OCI-LY7 (cell line): ENCODE data around the gene ARFIP1. TPM values are rescaled to one million over a fixed set of nuclear protein-coding genes. Genes with fewer than 3 reads are reported as not detected.

Source experiments
- BruUV-seq: library from RNA; stranded (reverse); fragments of 400-500 nt; replicated peaks from 2 replicates; lab custom pipeline; 2021; lab: Mats Ljungman, UMichigan
- CTCF ChIA-PET: fragments of 300-600 bp; sonication (Branson Sonifier 250); formaldehyde crosslinking; loops from one replicate; lab custom pipeline; 2022; ENCODE audit warnings: antibody characterized with exemption; ENCODE audit not compliant: unreplicated experiment; lab: Charles Lee
- POLR2A ChIA-PET: fragments of 300-600 bp; sonication (Branson Sonifier 250); formaldehyde crosslinking; loops from one replicate; lab custom pipeline; 2022; ENCODE audit warnings: antibody characterized with exemption; lab: Charles Lee
- DNase-seq: peaks from one replicate; pipeline ENCODE4 v3.0.0-alpha.2; 2015; ENCODE audit warnings: low spot score
- H2AFZ ChIP-seq: fragments of 200-600 bp; sonication (generic), shearing (Covaris generic); 2 replicates; pipeline ENCODE4 v1.6.1; 2014; ENCODE audit warnings: mild to moderate bottlenecking, antibody characterized with exemption, low read length, moderate library complexity
- H3K27ac ChIP-seq: fragments of 200-600 bp; sonication (generic); 2 replicates; pipeline ENCODE4 v1.5.1; 2014; ENCODE audit warnings: mixed run types, low read depth, mild to moderate bottlenecking, moderate library complexity, low read length, inconsistent platforms; ENCODE audit not compliant: poor library complexity, severe bottlenecking
- H3K36me3 ChIP-seq: fragments of 200-600 bp; sonication (generic); 2 replicates; pipeline ENCODE4 v1.6.1; 2014; ENCODE audit warnings: mild to moderate bottlenecking, antibody characterized with exemption, low read length, moderate library complexity, mixed read lengths; ENCODE audit not compliant: insufficient read depth
- H3K4me1 ChIP-seq: fragments of 200-600 bp; sonication (generic); 2 replicates; pipeline ENCODE4 v1.5.1; 2014; ENCODE audit warnings: mild to moderate bottlenecking, low read length; ENCODE audit not compliant: insufficient read depth, poor library complexity, severe bottlenecking
- H3K4me2 ChIP-seq: fragments of 200-600 bp; sonication (generic); 2 replicates; pipeline ENCODE4 v1.6.1; 2014; ENCODE audit warnings: mild to moderate bottlenecking, low read length
- H3K4me3 ChIP-seq: fragments of 200-600 bp; sonication (generic); 2 replicates; pipeline ENCODE4 v1.5.1; 2014; ENCODE audit warnings: mild to moderate bottlenecking, low read depth, low read length; ENCODE audit not compliant: poor library complexity, severe bottlenecking
- H3K79me2 ChIP-seq: fragments of 200-600 bp; sonication (generic); 2 replicates; pipeline ENCODE4 v1.6.1; 2016; ENCODE audit warnings: low read depth, mild to moderate bottlenecking, low read length, moderate library complexity, mixed read lengths; ENCODE audit not compliant: insufficient read depth
- H3K9me2 ChIP-seq: fragments of 200-600 bp; sonication (generic); 2 replicates; pipeline ENCODE4 v1.6.1; 2016; ENCODE audit warnings: mild to moderate bottlenecking, low read length, mixed read lengths; ENCODE audit not compliant: insufficient read depth
- H3K9me3 ChIP-seq: fragments of 200-600 bp; sonication (generic); 2 replicates; pipeline ENCODE4 v1.6.1; 2014; ENCODE audit warnings: mild to moderate bottlenecking, mixed run types, low read length, mixed read lengths
- H4K20me1 ChIP-seq: fragments of 200-600 bp; sonication (generic); 2 replicates; pipeline ENCODE4 v1.6.1; 2014; ENCODE audit warnings: mild to moderate bottlenecking, antibody characterized with exemption, low read length, moderate library complexity, mixed read lengths; ENCODE audit not compliant: insufficient read depth
- EZH2phosphoT487 ChIP-seq: fragments of 200-600 bp; sonication (generic); IDR thresholded peaks from 2 replicates; pipeline ENCODE4 v1.6.1; 2018; ENCODE audit warnings: low read depth, borderline replicate concordance, mild to moderate bottlenecking, mixed run types, antibody characterized with exemption, low read length, moderate library complexity, mixed read lengths
- intact Hi-C: fragments of 100-400 bp; cut with micrococcal nuclease; formaldehyde crosslinking; loops from one replicate; pipeline ENCODE4 v1.10.0; 2022; ENCODE audit not compliant: unreplicated experiment
- total RNA-seq, 2 experiments: library from RNA; depleted of rRNA in 1 of 2; stranded (reverse); fragments of >200 nt in 1 of 2; shearing (Covaris generic) in 1 of 2; gene quantifications; 2 replicates each; pipeline ENCODE4 v1.2.3, GENCODE V29; 2014 to 2022
- TF ChIP-seq, protein P1 (sequence below): fragments of 200-600 bp; sonication (generic); conservative IDR thresholded peaks from 2 replicates; pipeline ENCODE4 v1.5.1; 2014; ENCODE audit warnings: mild to moderate bottlenecking, antibody characterized with exemption, low read length, moderate library complexity, mixed read lengths

Gene ARFIP1
- total RNA-seq, 2 experiments from 2014 or later = 27.0 to 29.3 TPM

- intact Hi-C loops = no loop called here
- Histone ChIP-seq H3K36me3 (no peaks in the 10 kb centered on the region; the same call in 1 of the 2 replicates), H3K27ac (no peak overlapping the region), H3K4me2 (no peak overlapping the region), H4K20me1 (no peaks in the 10 kb centered on the region), H3K79me2 (no peaks in the 10 kb centered on the region), H3K4me1 (no peaks in the 10 kb centered on the region), H2AFZ (no peak overlapping the region), H3K9me2 (no peaks in the 10 kb centered on the region), H3K4me3 (no peak overlapping the region), H3K9me3 (no peaks in the 10 kb centered on the region)
- TF ChIP-seq EZH2phosphoT487 = no peak
- TF ChIP-seq, protein P1, sequence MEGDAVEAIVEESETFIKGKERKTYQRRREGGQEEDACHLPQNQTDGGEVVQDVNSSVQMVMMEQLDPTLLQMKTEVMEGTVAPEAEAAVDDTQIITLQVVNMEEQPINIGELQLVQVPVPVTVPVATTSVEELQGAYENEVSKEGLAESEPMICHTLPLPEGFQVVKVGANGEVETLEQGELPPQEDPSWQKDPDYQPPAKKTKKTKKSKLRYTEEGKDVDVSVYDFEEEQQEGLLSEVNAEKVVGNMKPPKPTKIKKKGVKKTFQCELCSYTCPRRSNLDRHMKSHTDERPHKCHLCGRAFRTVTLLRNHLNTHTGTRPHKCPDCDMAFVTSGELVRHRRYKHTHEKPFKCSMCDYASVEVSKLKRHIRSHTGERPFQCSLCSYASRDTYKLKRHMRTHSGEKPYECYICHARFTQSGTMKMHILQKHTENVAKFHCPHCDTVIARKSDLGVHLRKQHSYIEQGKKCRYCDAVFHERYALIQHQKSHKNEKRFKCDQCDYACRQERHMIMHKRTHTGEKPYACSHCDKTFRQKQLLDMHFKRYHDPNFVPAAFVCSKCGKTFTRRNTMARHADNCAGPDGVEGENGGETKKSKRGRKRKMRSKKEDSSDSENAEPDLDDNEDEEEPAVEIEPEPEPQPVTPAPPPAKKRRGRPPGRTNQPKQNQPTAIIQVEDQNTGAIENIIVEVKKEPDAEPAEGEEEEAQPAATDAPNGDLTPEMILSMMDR = no peak
- DNase-seq = no peak
- BruUV-seq = no TSS peak
- ChIA-PET POLR2A (interaction anchor here (1.0 kb wide), 1 partner anchor 34 kb away, joined by 4 read pairs; no protein-coding TSS in a partner anchor), CTCF (no interaction called here)
Measured at GRCh38 chr4:152909901-152910300, 130.1 kb downstream of the ARFIP1 start.

GRCh38 chr4:152910521-152910920, 130.8 kb downstream of the ARFIP1 start:
- intact Hi-C loops = no loop called here
- Histone ChIP-seq H3K36me3 (no peaks in the 10 kb centered on the region; the same call in 1 of the 2 replicates), H4K20me1 (no peaks in the 10 kb centered on the region), H3K79me2 (no peaks in the 10 kb centered on the region), H3K4me3 (no peak overlapping the region), H3K27ac (no peak overlapping the region), H2AFZ (no peak overlapping the region), H3K4me2 (no peak overlapping the region), H3K4me1 (no peaks in the 10 kb centered on the region), H3K9me2 (no peaks in the 10 kb centered on the region), H3K9me3 (no peaks in the 10 kb centered on the region)
- POLR2A ChIA-PET = interaction anchor here (0.7 to 1.0 kb wide), 2 partner anchors 33 to 742 kb away, joined by 3 to 4 read pairs; no protein-coding TSS in a partner anchor
- no TSS peak for BruUV-seq
- CTCF ChIA-PET = no interaction called here
- DNase-seq = no peak
- TF ChIP-seq, protein P1 = no peak; the same call in 1 of the 2 replicates
- no peak for TF ChIP-seq EZH2phosphoT487

DNA sequence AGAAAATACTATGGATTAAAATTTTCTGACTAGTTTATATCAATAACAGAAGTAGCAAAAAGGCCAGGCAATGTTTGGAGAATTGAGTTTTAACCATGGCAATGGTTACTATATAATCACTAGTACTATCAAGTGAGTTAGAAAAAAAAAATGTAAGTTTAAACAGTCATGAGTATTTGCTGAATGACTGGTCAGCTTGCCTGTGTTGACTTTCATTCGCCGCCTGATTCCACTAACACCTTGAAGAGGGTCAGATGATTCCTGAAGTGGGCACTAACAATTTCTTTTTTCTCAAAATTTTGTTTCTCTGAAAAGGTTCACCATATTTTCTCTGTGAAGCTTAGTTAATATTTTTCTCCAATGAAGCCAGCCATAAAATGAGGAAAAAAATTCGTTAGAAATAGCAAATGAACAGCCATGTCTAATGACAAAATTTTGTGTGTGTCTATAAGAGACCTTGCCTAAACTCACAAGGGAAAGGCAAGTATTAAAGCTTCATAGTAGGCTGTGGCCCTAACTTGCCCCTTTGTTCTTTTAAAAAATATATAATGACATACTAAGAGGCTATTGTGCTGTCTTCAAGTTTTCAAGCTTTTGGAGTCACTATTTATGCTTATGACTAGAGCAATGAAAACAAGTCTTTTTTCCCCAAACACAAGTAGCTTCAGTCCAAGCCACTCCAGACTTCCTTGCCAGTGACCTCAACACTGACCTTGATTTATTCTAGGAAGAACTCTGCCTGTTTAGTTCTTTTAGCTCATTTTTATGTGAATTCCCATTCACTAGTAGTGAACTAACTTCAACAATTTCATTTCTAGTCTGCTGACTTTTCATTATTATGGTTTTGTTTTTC, 138.0 kb downstream of the ARFIP1 start:
- no peaks in the 10 kb centered on the region for H3K36me3 ChIP-seq
- TF ChIP-seq, protein P1 = no peak
- no peak for TF ChIP-seq EZH2phosphoT487
- no peak overlapping the region for H2AFZ ChIP-seq
- no peak overlapping the region for H3K4me2 ChIP-seq
- H3K79me2 ChIP-seq = no peaks in the 10 kb centered on the region
- no peak overlapping the region for H3K27ac ChIP-seq
- ChIA-PET CTCF (no interaction called here), POLR2A (interaction anchor here (0.7 to 1.1 kb wide), 2 partner anchors 9 to 24 kb away, joined by 3 read pairs; no protein-coding TSS in a partner anchor)
- no peaks in the 10 kb centered on the region for H3K4me1 ChIP-seq
- H3K9me2 ChIP-seq = no peaks in the 10 kb centered on the region; the same call in 1 of the 2 replicates
- no peak for DNase-seq
- intact Hi-C loops = no loop called here
- no peak overlapping the region for H3K4me3 ChIP-seq
- H3K9me3 ChIP-seq = peaks cover 17% of the 10 kb centered on the region
- H4K20me1 ChIP-seq = no peaks in the 10 kb centered on the region
- BruUV-seq = no TSS peak
